Stimulated activated CD4-positive, alpha-beta T cell treated with anti-CD3 and anti-CD28 coated beads, Interleukin-1b, Interleukin-23, amount 100 ng/mL, for 1 hour (primary cell): ENCODE results near the gene ZNF354C.

Source experiments
- DNase-seq, 2 donors: peaks; one replicate each; pipeline ENCODE4 v3.0.0-alpha.2; 2020; ENCODE audit warnings: low read depth in 2 of 2

The ZNF354C gene

GRCh38 chr5:179113945-179114641, 53.9 kb downstream of the ZNF354C start:
- DNase-seq: no peak

GRCh38 chr5:179114756-179115155, 54.6 kb downstream of the ZNF354C start:
- no peak for DNase-seq

- DNase-seq: no peak
These were observed 55.1 kb downstream of the ZNF354C start for GRCh38 chr5:179115307-179115706.

GRCh38 chr5:179115845-179116524, 55.8 kb downstream of the ZNF354C start:
- DNase-seq: no peak

GRCh38 chr5:179118338-179118737, 58.2 kb downstream of the ZNF354C start:
- no peak for DNase-seq

GRCh38 chr5:179118756-179119414, 58.7 kb downstream of the ZNF354C start:
- no peak for DNase-seq

GRCh38 chr5:179119415-179120170, 59.4 kb downstream of the ZNF354C start:
- no peak for DNase-seq

- DNase-seq: no peak
These were observed 60.3 kb downstream of the ZNF354C start for GRCh38 chr5:179120421-179120861.

GRCh38 chr5:179120951-179121666, 60.9 kb downstream of the ZNF354C start:
- no peak for DNase-seq

GRCh38 chr5:179121667-179122111, 61.5 kb downstream of the ZNF354C start:
- DNase-seq: no peak

GRCh38 chr5:179122411-179123108, 62.4 kb downstream of the ZNF354C start:
- DNase-seq: no peak

- DNase-seq: no peak
These were observed 62.9 kb downstream of the ZNF354C start for GRCh38 chr5:179123109-179123426.

GRCh38 chr5:179123491-179124272, 63.5 kb downstream of the ZNF354C start:
- no peak for DNase-seq

- DNase-seq: no peak
These were observed 64.2 kb downstream of the ZNF354C start for GRCh38 chr5:179124273-179124852.

- no peak for DNase-seq
These were observed 64.9 kb downstream of the ZNF354C start for GRCh38 chr5:179124853-179125788.

GRCh38 chr5:179125789-179126505, 65.8 kb downstream of the ZNF354C start:
- DNase-seq: no peak

- no peak for DNase-seq
These were observed 66.4 kb downstream of the ZNF354C start for GRCh38 chr5:179126506-179126991.
